Measurements from ENCODE around the gene GRAMD1A.

DNA sequence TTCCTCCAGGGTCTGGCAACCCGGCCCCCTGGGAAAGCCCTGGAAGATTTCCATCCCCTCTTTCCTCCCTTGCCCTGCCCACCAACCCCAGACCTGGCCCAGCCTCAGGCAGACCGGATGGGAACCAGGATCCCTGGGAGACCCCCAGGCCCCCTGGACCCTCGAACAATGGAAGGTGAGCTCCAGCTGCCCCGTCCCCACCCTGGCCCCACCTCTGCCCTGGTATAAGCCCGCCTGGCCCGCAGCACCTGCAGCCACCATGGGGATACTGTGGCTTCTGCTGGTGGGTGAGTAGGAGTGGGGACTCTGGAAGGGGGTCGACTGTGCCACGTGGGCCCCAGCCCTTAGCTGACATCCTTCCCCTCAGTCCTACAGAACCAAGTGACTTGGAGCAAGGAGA, 73.8 kb downstream of the GRAMD1A start:
- TF ChIP-seq, protein P1, sequence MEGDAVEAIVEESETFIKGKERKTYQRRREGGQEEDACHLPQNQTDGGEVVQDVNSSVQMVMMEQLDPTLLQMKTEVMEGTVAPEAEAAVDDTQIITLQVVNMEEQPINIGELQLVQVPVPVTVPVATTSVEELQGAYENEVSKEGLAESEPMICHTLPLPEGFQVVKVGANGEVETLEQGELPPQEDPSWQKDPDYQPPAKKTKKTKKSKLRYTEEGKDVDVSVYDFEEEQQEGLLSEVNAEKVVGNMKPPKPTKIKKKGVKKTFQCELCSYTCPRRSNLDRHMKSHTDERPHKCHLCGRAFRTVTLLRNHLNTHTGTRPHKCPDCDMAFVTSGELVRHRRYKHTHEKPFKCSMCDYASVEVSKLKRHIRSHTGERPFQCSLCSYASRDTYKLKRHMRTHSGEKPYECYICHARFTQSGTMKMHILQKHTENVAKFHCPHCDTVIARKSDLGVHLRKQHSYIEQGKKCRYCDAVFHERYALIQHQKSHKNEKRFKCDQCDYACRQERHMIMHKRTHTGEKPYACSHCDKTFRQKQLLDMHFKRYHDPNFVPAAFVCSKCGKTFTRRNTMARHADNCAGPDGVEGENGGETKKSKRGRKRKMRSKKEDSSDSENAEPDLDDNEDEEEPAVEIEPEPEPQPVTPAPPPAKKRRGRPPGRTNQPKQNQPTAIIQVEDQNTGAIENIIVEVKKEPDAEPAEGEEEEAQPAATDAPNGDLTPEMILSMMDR (conservative IDR thresholded peaks at IDR 0.05; ENCODE audit: low read length) = no peak
- no peak for TF ChIP-seq EZH2phosphoT487 (IDR thresholded peaks at IDR 0.05; ENCODE audit: borderline replicate concordance)
